Measurements from ENCODE around the gene DDIT4L.
"Not testable (repeated sequence)": the region's sequence is repeated elsewhere in the genome, so short reads cannot be mapped to it uniquely, and the experiment has no call there.

Gene DDIT4L, protein sequence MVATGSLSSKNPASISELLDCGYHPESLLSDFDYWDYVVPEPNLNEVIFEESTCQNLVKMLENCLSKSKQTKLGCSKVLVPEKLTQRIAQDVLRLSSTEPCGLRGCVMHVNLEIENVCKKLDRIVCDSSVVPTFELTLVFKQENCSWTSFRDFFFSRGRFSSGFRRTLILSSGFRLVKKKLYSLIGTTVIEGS

GRCh38 chr4:100189820-100190642, at the start of gene DDIT4L:
Gene DDIT4L (minus strand): TSS chr4:100190468. CDS start chr4:100189983, 485 bp downstream.
- DNase-seq = no peak

- DNase-seq = no peak
Measured at GRCh38 chr4:100240008-100240407, 49.7 kb upstream of the DDIT4L start.

- DNase-seq = no peak
Measured at GRCh38 chr4:100224721-100225120, 34.5 kb upstream of the DDIT4L start.

GRCh38 chr4:100224160-100224559, 33.9 kb upstream of the DDIT4L start:
- DNase-seq = no peak

DNA sequence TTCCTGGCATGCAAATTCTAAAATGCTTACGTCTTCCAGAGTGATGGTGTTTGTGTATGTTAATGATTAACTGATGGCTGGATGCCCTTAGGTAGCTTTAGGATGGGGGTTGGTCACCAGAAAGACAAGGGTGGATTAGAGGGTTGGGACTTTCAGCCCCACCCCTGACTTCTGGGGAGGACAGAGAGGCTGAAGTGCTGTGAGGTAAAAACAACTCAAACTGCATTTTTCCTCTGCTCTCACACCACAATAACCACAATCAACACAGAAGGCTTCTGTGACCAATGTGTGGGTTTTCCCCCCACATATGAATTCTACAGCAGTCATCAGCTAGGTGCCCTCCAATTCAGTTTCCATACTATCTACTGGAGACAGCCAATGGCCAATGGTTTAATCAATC, 18.7 kb upstream of the DDIT4L start:
- no peak for DNase-seq

DNA sequence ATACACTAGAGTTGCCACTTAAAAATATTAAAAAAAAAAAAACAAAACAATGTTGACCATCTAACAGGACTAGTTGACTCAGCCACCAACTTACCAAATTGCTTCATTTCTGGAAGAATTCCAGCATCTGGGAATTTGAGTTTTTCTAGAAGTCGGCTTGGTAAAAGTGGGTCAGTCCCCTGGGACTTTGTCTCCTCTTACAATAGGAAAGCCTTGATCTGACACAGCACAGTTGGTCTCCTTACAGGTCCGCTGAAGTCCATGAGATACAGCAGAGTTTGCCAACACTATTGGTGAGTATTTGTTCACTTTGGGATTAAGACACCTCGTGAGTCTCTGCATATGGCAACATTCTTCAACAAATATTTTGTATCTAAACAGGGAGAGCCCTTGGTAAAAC, 18.2 kb upstream of the DDIT4L start:
- DNase-seq = no peak

- no peak for DNase-seq
Measured at GRCh38 chr4:100206850-100207249, 16.6 kb upstream of the DDIT4L start.

DNA sequence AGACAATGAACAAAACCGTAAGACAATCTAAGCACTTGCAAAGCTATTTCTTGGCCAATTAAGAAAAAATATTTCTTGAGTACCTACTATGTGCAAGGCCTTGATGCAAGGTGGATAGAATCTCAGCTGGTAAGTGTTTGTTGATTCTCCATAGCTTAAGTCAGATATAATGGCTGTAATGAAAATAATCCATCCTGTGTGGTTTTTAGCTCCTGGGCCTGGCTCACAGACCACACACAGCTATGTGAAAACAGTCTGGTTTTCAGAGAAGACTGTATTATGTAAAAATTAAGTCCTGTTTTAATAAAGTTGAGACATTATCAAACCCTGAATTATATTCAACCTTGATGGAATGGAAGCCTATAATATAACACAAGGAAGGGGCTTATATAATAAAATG, 7.8 kb upstream of the DDIT4L start:
- DNase-seq = no peak

- not testable (repeated sequence) for DNase-seq
Measured at GRCh38 chr4:100196388-100197071, 6.3 kb upstream of the DDIT4L start.

DNA sequence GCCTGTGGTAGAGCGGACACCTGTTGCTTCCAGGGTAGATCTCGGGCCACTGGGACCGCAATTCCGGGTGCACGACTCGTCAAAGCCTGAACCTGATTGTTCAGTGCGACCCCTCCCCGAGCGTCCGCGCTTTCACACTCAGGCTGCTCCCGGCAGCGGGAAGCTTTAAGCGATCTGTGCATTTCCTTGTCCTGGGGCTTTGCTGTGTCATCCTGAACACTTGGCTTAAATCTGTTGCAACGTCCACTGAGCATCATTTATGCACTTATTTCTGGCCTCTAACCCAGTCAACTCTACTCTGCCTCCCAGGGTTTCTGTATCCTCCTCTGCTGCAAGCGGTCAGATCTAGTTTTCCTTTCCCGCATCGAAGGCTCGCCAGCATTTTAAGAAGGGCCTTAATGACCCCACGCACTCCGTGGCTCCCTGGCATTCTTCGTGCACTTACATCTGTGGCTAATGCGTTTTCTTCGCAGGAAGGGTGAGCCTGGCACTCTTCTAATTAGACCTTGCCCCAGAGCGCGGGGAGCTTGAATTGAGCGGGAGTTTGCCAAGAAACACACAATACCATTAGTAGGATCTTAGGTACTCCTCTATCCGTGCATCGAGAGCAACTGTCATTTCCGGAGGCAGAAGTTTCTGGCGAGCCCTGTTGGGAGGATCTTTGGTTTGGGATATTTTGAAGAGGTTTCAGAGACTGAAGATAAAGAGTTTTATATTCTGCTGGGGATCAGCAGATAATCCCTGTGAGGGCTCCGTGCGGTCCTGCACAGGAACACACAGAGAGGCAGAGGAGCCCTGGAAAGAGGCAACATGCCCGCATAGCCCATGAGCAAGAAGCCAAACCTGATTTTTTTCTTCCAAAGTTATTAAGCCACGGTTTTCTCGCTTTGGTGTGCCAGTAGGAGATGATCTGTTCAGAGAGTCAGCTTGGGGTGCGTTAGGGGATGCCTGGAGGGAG, 654 bp upstream of the DDIT4L start:
- DNase-seq = no peak

GRCh38 chr4:100188829-100189228, 1.4 kb downstream of the DDIT4L start:
- DNase-seq = peak; percentile 11

DNA sequence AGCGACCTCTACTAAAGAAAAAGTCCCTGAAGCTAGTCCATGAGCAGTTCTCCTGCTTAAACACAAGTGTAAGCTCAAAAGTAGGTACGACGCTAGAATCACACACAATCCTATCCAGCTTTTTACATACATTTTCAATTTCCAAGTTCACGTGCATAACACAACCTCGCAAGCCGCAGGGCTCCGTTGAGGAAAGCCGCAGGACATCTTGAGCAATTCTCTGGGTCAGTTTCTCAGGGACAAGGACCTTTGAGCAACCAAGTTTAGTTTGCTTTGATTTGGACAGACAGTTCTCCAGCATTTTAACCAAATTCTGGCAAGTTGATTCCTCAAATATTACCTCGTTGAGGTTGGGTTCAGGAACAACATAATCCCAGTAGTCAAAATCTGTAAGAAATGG, 2.5 kb downstream of the DDIT4L start:
- no peak for DNase-seq

- no peak for DNase-seq
Measured at GRCh38 chr4:100184787-100185186, 5.5 kb downstream of the DDIT4L start.

DNA sequence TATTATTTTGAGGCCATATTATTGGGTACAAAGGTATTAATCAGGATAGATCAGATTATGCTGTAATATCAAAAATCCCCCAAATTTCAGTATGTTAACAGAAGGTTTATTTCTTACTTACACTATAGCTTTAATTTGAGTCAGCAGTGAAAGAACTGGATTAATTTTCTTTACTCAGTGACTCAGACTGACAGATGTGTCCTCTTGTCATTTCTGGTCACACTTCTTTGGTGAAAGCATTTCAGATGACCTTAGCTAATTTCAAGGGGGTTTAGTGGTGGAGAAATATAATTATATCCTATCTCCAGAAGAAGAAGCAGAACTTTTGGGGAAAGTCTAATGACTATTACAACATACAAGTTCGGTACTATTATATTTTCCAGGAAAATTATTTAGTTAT, 12.4 kb downstream of the DDIT4L start:
- DNase-seq = no peak

DNA sequence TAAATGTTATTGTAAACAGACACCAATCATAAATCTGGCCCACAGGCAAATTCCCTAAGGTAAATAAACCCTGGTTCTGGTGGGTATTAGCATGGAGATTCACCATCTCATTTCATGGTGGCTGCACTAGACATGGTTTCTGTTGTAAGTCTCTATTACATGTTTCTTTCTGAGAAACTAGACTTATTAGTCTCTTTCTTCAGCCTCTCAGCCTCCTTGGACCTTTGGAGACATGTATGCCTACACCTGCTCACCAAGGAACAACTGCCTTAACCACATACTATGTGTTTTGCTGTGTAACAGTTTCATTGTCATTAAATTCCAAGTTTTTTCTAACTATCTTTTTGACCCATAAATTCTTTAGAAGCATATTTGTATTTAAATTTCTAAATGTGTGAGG, 13.1 kb downstream of the DDIT4L start:
- no peak for DNase-seq

- DNase-seq = no peak
Measured at GRCh38 chr4:100175858-100176257, 14.4 kb downstream of the DDIT4L start.

GRCh38 chr4:100174985-100175383, 15.3 kb downstream of the DDIT4L start:
- DNase-seq = no peak

DNA sequence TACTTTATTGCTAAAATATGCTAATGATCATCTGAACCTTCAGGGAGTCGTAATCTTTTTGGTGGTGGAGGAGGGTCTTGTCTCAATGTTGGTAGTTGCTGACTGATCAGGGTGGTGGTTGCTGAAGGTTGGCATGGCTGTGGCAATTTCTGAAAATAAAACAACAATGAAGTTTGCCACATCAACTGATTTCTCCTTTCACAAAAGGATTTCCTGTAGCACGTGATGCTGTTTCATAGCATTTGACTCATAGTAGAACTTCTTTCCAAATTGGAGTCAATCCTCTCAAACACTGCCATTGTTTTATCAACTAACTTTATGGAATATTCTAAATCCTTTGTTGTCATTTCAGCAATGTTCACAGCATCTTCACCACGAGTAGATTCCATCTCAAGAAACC, 19.3 kb downstream of the DDIT4L start:
- DNase-seq = no peak

DNA sequence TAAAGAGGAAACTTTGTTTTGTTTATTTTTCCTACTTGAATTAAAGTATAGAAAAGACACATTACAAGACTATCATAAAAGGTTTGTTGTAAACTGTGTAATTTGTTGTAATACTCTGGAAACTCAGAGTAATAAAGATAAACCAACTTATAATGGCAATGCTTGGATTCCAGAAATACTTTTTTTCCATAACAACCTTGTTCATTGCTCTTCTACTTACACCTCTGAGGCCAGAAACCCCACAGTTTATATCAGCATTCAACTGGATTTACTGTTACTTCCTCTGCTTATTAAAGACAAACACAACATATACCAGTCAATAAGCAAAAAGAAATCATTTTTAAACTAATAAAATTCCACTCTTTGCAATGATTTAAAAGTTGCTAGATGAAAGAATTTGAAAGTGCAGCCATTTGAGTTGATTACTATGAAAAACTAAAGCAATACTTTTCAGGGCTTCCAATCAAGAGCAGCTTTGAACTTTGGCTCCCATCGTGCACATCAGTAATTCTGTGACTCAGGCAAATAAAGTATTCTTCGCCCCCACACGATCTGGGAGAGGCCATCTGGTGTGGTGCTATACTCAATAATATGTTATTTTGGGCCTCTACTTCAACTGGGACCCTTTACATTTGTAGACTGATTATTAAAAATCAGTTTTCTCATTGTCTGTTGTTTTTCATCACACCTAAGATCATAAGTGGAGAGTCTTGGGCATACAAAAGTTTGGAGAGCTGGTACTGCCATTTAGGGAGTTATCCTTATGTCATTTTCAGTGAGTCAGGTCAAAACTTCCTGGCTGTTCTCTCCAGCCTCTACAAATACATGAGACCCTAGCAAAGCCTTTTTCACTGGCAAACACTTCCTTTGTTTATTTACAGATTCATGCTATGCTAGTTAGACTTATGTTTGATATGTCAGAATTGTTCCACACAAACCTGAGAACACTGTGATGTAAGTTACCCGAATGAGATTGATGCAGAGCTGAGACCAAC, 20.5 kb downstream of the DDIT4L start:
- DNase-seq = no peak

- DNase-seq = no peak
Measured at GRCh38 chr4:100168521-100168920, 21.7 kb downstream of the DDIT4L start.

GRCh38 chr4:100166297-100167039, 23.8 kb downstream of the DDIT4L start:
- DNase-seq = no peak
